Muscle of back (tissue), 11 donors: ENCODE results near the gene COL13A1. TPM values are rescaled to one million over a fixed set of nuclear protein-coding genes. Genes with fewer than 3 reads are reported as not detected.

Experiments
- DNase-seq, 3 donors: peaks; one replicate each; pipeline versions ENCODE4 v3.0.0 to v3.0.0-alpha.2; 2013
- polyA plus RNA-seq, 10 donors: library from polyadenylated mRNA; unstranded; fragments of 120-200 nt; gene quantifications; one replicate each; pipeline ENCODE4 v1.2.1, GENCODE V29; 2013; ENCODE audit not compliant: insufficient read length in 10 of 10

Gene COL13A1
- polyA plus RNA-seq, 10 donors = 5.0 to 18.0 (median 11.9) TPM

DNA sequence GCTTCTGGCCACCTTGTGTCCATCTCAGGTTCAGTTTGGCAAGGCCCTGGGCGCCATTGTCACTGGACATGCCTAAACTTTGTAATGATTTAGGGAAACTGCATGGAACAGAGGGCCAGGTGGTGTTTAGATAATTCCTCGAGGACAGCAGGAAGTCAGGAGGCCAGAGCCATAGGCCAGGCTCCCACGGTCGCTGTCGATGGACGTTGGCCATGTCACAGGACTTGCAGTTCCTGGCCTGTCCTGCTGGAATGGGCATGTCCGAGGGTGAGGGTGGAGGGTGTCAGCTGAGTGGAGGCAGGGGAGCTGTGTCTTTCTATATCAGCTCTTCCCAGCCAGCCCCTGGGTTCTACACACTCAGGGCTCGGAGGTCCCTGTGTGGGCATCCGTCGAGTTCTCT lies 143.1 kb downstream of the COL13A1 start:
- no peak for DNase-seq

DNA sequence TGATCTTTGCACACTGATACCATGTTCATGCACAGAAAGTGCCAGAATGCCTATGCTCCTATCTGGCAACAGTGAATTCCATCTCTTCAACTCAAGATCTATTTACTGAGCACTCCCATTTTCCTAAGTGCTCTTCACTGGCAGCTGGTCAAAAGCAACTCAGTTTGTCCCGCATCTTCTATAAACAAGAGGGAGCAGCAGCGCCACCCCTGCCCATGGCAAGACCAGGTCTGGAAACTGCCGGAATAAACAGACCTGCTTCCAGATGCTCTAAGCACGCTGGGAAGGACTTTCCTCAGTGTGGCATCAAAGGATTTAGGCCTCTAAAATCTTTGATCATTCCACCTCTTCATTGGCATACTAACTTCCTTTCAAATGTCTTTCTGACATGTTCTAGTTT lies 146.6 kb downstream of the COL13A1 start:
- no peak for DNase-seq

GRCh38 chr10:69949770-69950169 lies 148.1 kb downstream of the COL13A1 start:
- no peak for DNase-seq

- no peak for DNase-seq
Measured at GRCh38 chr10:69951658-69952057, 150.0 kb downstream of the COL13A1 start.

DNA sequence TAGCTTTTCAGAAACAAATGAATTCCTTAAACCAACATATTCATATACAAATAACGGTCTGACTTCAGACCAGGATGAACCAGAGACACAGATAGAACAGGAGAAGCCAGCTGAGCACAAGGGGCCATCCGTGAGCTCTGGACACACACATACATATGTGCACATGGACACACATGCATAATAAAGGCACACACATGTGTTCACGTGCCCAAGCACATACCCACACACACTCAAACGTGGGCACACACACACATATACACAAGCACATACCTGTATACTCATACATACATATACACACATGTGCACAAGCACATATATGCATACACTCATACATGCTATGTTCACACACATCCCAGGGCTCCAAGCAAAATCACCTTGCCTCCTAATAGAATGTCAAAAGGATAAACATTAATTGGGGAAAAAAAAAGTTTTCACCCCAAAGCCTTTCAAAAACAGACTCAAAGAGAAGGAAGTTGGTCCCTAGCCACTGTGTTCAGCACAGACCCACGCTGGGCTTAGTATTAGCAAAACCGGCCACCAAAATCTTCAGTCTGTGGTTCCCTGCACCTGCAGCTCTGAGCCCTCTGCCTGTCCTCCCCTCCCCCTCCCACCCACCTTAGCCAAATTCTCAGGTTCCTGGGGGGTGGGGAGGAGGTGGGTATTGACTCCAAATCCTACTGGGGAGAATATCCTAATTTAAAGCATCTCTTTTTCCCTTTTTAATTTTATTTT lies 150.5 kb downstream of the COL13A1 start:
- no peak for DNase-seq

DNA sequence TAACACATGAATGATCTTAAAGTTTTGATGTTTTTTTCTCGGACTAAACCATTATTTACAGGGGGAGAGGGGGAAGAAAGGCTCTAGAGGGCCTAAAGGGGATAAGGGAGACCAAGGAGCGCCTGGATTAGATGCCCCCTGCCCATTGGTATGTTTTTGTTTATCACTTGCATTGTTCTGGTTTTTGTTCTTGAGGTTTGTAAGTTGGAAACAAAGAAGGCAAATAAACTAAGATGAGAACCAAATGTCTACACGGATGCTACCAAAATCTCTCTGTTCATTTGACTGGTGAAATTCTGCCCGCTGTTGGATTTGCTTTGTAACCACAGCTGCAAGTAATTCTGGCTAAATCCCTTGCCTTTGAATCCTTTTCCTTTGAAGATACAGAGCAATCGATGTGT lies 151.1 kb downstream of the COL13A1 start:
- no peak for DNase-seq

DNA sequence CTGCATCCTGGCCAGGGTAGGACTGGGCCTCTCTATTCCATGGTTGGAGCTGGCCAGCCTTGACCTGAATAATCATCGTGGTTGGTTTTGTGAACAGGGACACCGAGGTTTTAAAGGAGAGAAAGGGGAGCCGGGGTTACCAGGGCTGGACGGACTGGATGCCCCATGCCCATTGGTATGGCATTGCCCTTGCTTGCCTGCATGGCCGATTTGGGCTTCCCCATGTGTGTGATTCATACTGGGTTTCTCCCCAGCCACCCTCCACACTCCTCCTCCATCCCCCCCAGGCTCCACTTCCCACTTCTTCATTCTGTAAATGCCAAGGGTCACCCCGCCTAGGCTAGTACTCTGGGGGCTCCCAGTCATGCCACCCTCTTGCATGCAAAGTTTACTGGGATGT lies 152.1 kb downstream of the COL13A1 start:
- no peak for DNase-seq

GRCh38 chr10:69955211-69955805 lies 153.6 kb downstream of the COL13A1 start:
- no peak for DNase-seq

DNA sequence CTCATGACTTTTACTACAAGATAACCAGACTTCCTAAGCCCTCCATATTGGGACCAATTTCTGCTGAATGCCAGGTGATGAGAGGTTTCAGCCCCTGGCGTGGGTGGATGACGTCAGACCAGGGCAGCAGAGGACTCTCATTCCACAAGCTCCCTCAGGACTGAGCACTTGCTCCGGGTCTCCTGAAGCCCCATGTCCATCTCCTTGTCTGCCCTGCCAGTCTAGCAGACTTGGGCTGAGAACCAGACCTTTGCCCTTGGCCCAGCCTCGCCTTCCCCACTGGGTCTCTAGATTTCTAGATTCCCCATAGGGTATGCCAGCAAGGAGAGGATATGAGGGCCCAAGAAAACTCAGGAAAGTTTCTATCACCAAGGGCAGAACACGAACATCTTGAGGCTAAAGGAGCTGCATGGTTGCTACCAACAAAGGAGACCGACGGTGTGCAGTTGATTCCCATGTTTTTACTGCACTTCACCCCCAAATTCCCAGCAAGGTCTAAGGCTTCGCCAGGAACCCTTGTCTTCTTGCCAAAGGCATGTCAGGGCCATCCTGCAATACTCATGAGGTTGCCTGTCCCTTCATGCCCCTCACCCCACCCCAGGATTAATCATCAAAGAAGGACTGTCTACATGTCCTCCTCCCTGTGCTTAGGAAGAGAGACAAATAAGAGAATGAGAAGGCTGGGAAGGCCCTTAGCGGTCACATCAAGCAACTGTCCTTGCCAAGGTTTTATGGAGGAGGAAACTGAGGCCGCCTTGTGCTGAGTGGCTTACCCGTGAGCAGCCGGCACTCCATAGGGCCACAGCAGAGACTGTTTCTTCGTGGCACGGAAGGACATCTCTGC lies 154.4 kb downstream of the COL13A1 start:
- no peak for DNase-seq

DNA sequence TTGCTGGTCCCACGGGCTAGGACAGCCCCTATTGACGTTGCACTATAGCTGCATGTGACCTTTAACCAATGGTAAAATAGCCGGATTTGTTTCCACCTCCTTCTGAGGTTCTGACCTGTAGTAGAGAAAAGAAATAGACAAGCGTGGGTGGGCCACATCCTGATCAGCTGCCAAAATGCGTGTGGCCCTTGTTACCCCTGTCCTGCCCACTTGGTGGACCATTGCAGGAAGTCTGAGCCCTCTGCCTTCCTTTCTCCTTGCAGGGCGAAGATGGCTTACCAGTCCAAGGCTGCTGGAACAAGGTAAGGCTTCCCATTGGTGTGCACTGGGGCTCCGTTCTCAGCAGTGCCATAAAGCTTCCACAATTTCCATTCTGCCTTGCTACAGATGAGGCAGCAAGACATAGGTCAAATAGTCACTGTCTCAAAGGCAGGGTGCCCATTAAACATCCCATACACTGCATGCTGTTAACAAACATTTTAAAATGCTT lies 155.1 kb downstream of the COL13A1 start:
- DNase-seq = no peak

- DNase-seq = no peak
Measured at GRCh38 chr10:69957241-69957885, 155.7 kb downstream of the COL13A1 start.

DNA sequence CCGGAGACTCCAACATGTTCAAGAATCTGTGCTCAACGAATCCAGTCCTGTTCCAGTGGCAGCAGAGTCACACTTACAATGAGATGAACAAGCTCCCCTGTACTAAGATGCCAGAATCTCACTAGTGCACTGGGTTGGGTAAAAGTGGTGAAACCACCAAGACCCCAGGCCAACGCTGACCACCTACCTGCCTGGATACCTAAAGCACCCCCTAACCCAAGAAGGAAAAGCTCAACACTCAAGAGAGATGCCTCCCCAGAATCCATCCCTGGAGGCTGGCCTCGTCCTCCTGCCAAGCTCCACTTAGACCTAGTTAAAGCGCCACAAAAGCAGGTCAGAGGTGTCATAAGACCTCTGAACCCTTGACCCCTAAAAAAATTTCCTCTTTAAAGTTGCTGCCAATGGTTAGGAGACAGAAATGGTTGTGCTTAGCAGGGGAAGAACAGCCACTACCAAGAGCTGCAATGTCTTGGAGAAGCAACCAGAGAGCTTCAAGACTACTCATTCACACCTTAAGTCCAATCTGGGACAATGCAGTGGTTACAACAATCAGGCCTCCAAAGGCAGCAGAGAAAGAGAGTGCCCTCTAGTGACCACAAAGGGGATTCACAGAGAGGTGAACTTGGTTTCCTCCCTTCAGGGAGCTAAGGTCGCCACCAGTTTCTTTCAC lies 156.3 kb downstream of the COL13A1 start:
- no peak for DNase-seq

GRCh38 chr10:69958556-69958902 lies 156.8 kb downstream of the COL13A1 start:
- DNase-seq = no peak

GRCh38 chr10:69959911-69960310 lies 158.2 kb downstream of the COL13A1 start:
- DNase-seq = no peak

GRCh38 chr10:69960606-69960987 lies 158.9 kb downstream of the COL13A1 start:
- no peak for DNase-seq

DNA sequence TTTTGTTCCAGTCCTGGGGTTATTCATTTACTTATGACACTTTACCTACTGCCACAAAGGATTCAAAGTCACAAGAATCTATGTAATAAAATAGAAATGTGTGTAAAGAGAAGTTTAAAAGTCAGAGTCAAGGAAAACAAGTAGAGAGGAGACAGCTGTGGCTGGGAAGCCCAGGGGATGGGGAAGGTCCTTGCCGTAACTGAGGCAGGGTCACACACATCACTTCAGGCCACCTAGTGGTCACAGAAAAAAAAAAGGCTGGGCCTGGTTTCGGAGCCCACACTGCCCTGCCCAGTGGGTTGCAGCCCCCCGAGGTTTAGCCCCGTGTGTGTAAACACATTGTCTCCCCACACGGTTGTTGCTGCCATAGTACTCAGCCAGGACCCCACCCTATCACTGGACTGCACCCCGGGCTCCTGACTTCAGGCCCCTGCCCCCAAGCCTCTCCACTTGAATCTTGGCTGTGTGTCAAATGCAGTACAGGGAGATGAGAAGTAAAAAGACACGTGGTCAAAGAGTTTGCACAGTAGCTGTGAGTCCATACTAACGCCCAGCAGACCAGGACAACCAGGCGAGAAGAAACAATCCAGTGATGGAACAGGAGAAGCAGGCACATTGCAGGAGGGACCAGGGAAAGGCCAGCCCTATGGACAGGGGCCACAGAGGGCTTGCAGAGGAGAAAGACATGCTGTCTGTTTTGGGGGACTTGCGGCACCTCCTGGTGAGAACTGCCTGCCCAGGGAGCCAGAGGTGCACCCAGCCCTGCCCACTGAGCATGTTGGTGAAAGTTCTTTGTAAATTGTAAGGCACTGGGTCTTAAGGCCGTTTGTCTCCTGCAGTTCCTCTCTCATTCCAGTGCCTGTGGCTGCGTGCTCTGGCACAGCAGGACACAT lies 159.5 kb downstream of the COL13A1 start:
- no peak for DNase-seq

DNA sequence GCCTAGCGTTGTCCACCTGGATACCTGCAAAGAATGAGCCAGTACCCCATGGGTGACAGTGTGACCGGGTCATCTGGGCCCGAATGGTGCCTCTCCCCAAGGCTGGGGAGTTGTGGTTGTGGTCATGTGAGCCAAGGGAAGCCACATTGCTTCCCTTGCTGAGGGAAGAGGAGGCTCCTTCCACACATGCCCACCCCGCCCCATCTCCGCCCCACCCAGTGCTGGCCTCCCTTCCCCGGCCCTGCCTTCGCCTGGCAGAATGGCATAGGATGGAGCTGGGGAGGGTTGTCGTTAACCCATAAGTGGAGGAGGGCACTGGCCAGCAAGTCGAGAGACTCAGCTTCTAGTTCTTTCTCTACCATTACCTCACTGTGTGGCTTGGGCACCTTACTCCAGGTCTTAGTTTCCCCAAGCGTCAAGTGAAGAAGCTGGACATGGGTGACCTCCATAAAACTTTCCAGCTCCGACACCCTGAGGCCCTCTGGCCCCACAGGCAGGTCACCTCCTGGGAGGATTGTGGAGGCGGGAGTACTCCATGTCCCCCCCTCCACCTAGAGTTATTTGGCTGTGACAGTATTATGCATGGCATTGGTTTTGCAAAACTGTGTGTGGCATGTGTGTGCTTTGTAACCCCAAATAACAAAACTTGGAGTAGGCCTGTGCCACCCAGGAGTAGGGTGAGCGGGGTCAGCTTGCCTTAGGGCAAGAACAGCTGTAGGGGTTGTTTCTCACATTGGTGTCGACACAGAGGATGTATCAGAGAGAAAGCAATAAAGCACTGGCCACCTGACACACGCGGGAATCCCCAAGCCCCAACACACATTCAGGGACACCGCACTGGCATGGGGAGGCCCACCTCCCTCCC lies 160.4 kb downstream of the COL13A1 start:
- DNase-seq = no peak

DNA sequence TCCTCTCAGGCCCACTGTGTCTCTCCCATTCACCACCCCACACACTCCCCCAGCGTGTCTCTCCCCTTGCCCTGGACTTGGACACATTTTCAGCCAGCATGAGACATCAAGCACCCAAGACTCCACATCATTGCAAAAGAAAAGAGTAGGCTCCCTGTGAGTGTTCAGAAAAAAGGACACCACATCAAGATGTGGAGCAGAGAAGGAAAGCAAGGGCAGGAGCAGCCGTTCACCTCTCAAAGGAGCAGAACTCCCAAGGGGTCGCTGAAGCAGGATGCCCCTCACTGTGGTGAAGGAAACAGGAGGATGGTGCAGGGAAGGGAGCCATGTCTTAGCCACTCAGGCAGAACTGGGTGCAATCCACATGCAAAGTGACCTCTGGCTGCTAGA lies 161.0 kb downstream of the COL13A1 start:
- no peak for DNase-seq

GRCh38 chr10:69963178-69963834 lies 161.6 kb downstream of the COL13A1 start:
- DNase-seq = no peak
